ENCODE data around the gene SEPTIN10.

GRCh38 chr2:109586687-109587086, 27.1 kb downstream of the SEPTIN10 start:
- TF ChIP-seq CTCF (IDR thresholded peaks at IDR 0.05; ENCODE audit: insufficient read depth, low read depth, low read length) (no peak), EZH2 (IDR thresholded peaks at IDR 0.05; ENCODE audit: insufficient read depth, low read length) (no peak)

All from astrocyte (in vitro differentiated cells and primary cell).